Breast epithelium (tissue), 4 donors: ENCODE measurements around the gene CABCOCO1. TPM values are rescaled to one million over a fixed set of nuclear protein-coding genes. Genes with fewer than 3 reads are reported as not detected.

ENCODE experiments used
- DNase-seq, 2 donors: peaks; one replicate each; pipeline ENCODE4 v3.0.0-alpha.2; 2019; ENCODE audit warnings: low spot score in 2 of 2
- H3K27ac ChIP-seq, 2 donors: fragments of 200-600 bp; sonication (generic) in 1 of 2; one replicate each; pipeline ENCODE4 v1.5.1; 2016 to 2019; ENCODE audit warnings: mild to moderate bottlenecking in 1 of 2
- H3K27me3 ChIP-seq, 2 donors: fragments of 200-600 bp; sonication (generic) in 1 of 2; one replicate each; pipeline versions ENCODE4 v1.5.1 to v1.6.0; 2017 to 2019; ENCODE audit warnings: control low read depth in 1 of 2, mild to moderate bottlenecking in 1 of 2
- H3K36me3 ChIP-seq: fragments of 200-600 bp; one replicate; pipeline ENCODE4 v1.5.1; 2019
- H3K4me1 ChIP-seq, 2 donors: fragments of 200-600 bp; sonication (generic); one replicate each; pipeline ENCODE4 v1.5.1; 2016 to 2019; ENCODE audit warnings: control low read depth in 1 of 2
- H3K4me3 ChIP-seq, 3 donors: fragments of 200-600 bp; sonication (generic); 1 replicate in 2 of 3; 2 replicates in 1 of 3; pipeline ENCODE4 v1.5.1; 2016 to 2019; ENCODE audit warnings: mild to moderate bottlenecking in 3 of 3, moderate library complexity in 2 of 3
- H3K9me3 ChIP-seq, 2 donors: fragments of 200-600 bp; sonication (generic) in 1 of 2; one replicate each; pipeline ENCODE4 v1.5.1; 2016 to 2019; ENCODE audit warnings: control low read depth in 1 of 2
- POLR2A ChIP-seq: fragments of 450-650 bp; IDR thresholded peaks from one replicate; pipeline ENCODE4 v1.6.1; 2016; ENCODE audit warnings: antibody characterized with exemption, mild to moderate bottlenecking, moderate library complexity
- POLR2AphosphoS5 ChIP-seq, 3 donors: sonication (generic); formaldehyde crosslinking; IDR thresholded peaks; one replicate each; pipeline ENCODE4 v1.6.1; 2017; ENCODE audit warnings: antibody characterized with exemption in 3 of 3
- intact Hi-C: fragments of 100-400 bp; cut with DNase I; formaldehyde crosslinking; loops from one replicate; pipeline ENCODE4 v1.15.1; 2023; ENCODE audit warnings: low total_unique reads
- total RNA-seq, 3 donors: library from RNA; depleted of rRNA; stranded (reverse); fragments of >200 nt; gene quantifications; one replicate each; pipeline ENCODE4 v1.1.0, GENCODE V29; 2016
- TF ChIP-seq, protein P1 (sequence below), 3 donors: fragments of 450-650 bp; IDR thresholded peaks; one replicate each; pipeline ENCODE4 v1.5.1; 2016 to 2017; ENCODE audit warnings: antibody characterized with exemption in 3 of 3, mild to moderate bottlenecking in 3 of 3, moderate library complexity in 3 of 3

The CABCOCO1 gene
- total RNA-seq, 3 donors from 2014 or later, result 0.16 to 1.3 (median 1.2) TPM

DNA sequence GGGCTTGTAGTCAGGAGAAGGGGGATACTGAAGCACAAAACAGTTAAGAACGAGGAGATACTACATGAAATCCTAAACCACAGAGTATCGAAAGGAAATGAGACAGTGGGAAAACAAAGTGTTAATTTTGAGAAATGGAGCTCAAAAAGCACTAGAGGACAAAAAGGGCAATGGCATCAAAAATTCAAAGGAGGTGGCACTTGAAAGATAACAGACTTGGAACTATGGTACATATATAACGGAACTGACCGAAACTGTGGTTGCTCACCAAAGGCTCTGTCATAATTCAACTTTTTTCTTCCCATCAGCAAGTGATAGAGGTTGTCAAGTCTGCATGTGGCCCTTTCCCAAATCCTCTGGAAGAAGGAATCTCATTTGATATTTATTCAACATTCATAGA, 97.0 kb downstream of the CABCOCO1 start:
- no peak for DNase-seq
- Histone ChIP-seq H3K27ac (no peak overlapping the region), H3K4me1 (no peaks in the 10 kb centered on the region), H3K27me3 (no peaks in the 10 kb centered on the region), H3K9me3 (no peaks in the 10 kb centered on the region), H3K4me3 (no peak overlapping the region), H3K36me3 (no peaks in the 10 kb centered on the region)
- intact Hi-C loops, result no loop called here
- TF ChIP-seq, protein P1, sequence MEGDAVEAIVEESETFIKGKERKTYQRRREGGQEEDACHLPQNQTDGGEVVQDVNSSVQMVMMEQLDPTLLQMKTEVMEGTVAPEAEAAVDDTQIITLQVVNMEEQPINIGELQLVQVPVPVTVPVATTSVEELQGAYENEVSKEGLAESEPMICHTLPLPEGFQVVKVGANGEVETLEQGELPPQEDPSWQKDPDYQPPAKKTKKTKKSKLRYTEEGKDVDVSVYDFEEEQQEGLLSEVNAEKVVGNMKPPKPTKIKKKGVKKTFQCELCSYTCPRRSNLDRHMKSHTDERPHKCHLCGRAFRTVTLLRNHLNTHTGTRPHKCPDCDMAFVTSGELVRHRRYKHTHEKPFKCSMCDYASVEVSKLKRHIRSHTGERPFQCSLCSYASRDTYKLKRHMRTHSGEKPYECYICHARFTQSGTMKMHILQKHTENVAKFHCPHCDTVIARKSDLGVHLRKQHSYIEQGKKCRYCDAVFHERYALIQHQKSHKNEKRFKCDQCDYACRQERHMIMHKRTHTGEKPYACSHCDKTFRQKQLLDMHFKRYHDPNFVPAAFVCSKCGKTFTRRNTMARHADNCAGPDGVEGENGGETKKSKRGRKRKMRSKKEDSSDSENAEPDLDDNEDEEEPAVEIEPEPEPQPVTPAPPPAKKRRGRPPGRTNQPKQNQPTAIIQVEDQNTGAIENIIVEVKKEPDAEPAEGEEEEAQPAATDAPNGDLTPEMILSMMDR (IDR thresholded peaks at IDR 0.05), result no peak
- TF ChIP-seq POLR2AphosphoS5 (IDR thresholded peaks at IDR 0.05), result no peak
- no peak for TF ChIP-seq POLR2A

DNA sequence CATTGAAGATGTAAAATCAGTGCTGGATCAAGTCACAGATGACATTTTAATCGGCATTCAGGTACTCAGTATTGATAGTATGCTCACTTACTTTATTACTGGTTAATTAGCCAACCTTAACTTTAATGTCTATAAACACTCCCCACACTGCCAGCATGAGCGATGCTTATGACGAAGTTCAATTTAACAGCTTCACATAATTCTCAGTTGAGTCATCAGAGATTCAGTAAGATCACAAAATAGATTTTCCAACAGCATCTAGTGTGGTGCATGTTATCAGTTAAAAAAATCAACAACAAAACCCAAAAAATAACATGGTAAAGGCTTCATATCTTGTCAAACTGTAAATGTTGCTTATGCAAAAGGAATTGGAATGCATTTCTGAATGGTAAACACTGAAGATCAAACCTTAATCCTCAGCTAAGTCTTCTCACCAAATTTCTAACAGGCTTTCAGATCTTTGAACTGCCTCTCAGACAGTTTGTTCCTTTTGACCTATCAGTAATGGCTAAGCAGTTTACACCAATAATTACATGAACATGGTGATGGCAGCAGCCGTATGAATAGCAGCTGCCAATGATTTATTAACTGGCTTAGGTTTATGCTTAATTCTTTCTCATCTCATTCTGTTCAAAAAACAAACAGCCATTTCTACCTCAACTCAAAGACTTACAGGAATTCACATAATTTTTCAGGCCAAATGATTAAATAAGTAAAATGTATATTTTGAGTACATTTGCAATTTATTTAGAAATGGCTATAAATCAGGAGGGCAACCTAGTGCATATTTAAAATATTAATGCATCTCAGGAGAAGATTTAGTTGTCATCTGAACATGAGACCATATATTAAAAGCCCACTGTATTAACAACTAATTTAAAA, 98.5 kb downstream of the CABCOCO1 start:
- intact Hi-C loops, result no loop called here
- no peaks in the 10 kb centered on the region for H3K9me3 ChIP-seq
- no peak overlapping the region for H3K4me3 ChIP-seq
- TF ChIP-seq POLR2A, result no peak
- TF ChIP-seq, protein P1 (IDR thresholded peaks at IDR 0.05), result no peak
- TF ChIP-seq POLR2AphosphoS5 (IDR thresholded peaks at IDR 0.05), result no peak
- no peak for DNase-seq
- H3K4me1 ChIP-seq, result no peaks in the 10 kb centered on the region
- no peaks in the 10 kb centered on the region for H3K36me3 ChIP-seq
- no peaks in the 10 kb centered on the region for H3K27me3 ChIP-seq
- H3K27ac ChIP-seq, result peak overlapping the region; percentile 26 to 29

DNA sequence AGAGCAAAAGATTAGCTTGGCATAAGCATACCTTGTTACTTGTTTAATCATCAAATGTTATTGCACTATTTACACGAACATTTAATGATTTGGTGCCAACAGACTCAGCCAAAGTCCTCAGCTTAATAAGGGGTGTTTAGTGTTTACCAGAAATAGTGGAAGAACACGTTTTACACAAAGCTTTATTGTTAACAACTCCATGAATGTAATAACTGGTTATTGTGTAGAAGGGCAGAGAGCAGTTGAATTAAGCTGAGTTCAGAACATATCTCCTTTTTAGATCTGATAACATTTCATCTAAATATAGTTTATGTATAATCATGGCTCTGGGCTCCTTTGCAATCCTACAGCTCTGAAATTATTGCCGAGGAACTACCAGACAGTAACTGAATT, 99.1 kb downstream of the CABCOCO1 start:
- TF ChIP-seq, protein P1 (IDR thresholded peaks at IDR 0.05), result no peak
- TF ChIP-seq POLR2A (no peak), POLR2AphosphoS5 (IDR thresholded peaks at IDR 0.05) (no peak)
- H3K4me3 ChIP-seq, result no peak overlapping the region
- intact Hi-C loops, result no loop called here
- no peaks in the 10 kb centered on the region for H3K36me3 ChIP-seq
- H3K27ac ChIP-seq, result peak overlapping the region in 1 of 2 donors; percentile 21
- no peak for DNase-seq
- no peaks in the 10 kb centered on the region for H3K27me3 ChIP-seq
- H3K4me1 ChIP-seq, result no peaks in the 10 kb centered on the region
- H3K9me3 ChIP-seq, result no peaks in the 10 kb centered on the region

DNA sequence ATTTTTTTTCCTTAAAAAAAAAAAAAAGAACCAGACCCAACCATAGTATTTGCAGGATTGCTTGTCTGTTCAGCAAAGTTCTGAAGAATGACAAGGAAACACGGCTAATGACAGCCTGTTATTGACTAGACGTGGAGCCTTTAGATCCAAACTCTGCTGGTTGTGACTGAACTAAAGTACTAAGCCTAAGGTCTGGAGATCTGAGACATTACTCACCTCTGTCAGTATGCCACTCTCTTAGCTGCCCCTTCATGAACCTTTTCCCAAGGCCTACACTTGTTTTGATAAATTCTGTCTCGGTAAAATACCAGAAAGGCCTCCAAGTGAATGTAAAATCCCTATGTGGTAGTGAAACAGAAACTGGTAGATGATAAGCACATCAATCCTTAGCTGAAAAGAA, 101.0 kb downstream of the CABCOCO1 start:
- Histone ChIP-seq H3K9me3 (no peaks in the 10 kb centered on the region), H3K27me3 (no peaks in the 10 kb centered on the region), H3K36me3 (no peaks in the 10 kb centered on the region), H3K4me1 (no peaks in the 10 kb centered on the region), H3K4me3 (no peak overlapping the region), H3K27ac (no peak overlapping the region)
- no peak for DNase-seq
- intact Hi-C loops, result no loop called here
- TF ChIP-seq, protein P1 (IDR thresholded peaks at IDR 0.05), result no peak
- TF ChIP-seq POLR2AphosphoS5 (IDR thresholded peaks at IDR 0.05) (no peak), POLR2A (no peak)

DNA sequence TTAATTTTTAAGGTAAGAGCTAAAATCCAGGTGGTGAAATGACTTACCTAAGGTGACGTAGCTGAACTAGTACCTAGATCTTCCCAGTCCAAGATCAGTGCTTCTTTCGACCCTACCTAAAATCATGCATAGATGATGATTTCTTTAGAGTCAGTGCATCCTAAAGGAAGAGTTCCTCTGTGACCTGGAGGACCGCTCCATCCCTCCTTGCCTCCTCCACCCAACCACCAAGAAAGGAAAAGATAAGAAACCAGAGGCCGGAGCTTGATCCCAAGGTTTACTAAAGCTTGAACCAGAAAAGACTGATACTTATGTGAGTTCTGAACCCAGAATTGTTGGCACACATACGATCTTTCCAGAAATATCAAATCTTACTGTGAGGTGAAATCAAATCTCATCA, 101.8 kb downstream of the CABCOCO1 start:
- no peak overlapping the region for H3K27ac ChIP-seq
- H3K4me1 ChIP-seq, result no peaks in the 10 kb centered on the region
- H3K36me3 ChIP-seq, result no peaks in the 10 kb centered on the region
- no peak for TF ChIP-seq POLR2A
- TF ChIP-seq, protein P1 (IDR thresholded peaks at IDR 0.05), result no peak
- no peak for TF ChIP-seq POLR2AphosphoS5 (IDR thresholded peaks at IDR 0.05)
- no peak overlapping the region for H3K4me3 ChIP-seq
- no peaks in the 10 kb centered on the region for H3K9me3 ChIP-seq
- intact Hi-C loops, result no loop called here
- no peak for DNase-seq
- no peaks in the 10 kb centered on the region for H3K27me3 ChIP-seq
